ENCODE results near the gene C9.

DNA sequence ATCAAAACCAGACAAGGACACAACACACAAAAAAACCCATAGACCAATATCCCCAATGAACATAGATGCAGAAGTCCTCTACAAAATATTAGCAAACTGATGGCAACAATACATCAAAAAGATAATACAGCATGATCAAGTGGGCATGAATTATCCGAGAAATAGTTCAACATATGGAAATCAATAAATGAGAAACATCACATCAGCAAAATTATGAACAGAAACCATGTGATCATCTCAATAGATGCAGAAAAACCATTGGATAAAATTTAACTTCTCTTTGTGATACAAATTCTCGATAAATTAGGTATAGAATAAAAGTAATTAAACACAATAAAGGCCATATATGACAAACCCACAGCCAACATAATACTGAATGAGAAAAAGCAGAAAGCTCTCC lies 69.6 kb downstream of the C9 start:
- TF ChIP-seq, protein P1, sequence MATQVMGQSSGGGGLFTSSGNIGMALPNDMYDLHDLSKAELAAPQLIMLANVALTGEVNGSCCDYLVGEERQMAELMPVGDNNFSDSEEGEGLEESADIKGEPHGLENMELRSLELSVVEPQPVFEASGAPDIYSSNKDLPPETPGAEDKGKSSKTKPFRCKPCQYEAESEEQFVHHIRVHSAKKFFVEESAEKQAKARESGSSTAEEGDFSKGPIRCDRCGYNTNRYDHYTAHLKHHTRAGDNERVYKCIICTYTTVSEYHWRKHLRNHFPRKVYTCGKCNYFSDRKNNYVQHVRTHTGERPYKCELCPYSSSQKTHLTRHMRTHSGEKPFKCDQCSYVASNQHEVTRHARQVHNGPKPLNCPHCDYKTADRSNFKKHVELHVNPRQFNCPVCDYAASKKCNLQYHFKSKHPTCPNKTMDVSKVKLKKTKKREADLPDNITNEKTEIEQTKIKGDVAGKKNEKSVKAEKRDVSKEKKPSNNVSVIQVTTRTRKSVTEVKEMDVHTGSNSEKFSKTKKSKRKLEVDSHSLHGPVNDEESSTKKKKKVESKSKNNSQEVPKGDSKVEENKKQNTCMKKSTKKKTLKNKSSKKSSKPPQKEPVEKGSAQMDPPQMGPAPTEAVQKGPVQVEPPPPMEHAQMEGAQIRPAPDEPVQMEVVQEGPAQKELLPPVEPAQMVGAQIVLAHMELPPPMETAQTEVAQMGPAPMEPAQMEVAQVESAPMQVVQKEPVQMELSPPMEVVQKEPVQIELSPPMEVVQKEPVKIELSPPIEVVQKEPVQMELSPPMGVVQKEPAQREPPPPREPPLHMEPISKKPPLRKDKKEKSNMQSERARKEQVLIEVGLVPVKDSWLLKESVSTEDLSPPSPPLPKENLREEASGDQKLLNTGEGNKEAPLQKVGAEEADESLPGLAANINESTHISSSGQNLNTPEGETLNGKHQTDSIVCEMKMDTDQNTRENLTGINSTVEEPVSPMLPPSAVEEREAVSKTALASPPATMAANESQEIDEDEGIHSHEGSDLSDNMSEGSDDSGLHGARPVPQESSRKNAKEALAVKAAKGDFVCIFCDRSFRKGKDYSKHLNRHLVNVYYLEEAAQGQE (IDR thresholded peaks at IDR 0.05; ENCODE audit: insufficient read depth in 1 of 2, low read depth in 2 of 2, low read length in 2 of 2) = no peak
- TF ChIP-seq TAF1 (IDR thresholded peaks at IDR 0.05; ENCODE audit: borderline replicate concordance, insufficient read depth, low read length) (no peak), FOXP2 (optimal IDR thresholded peaks at IDR 0.05; ENCODE audit: borderline replicate concordance, extremely low read depth, extremely low read length, insufficient read depth) (no peak), POLR2AphosphoS5 (IDR thresholded peaks at IDR 0.05; ENCODE audit: low read depth, low read length) (no peak)

Data from PFSK-1 (cell line).